ENCODE data around the gene RASAL2. TPM values are rescaled to one million over a fixed set of nuclear protein-coding genes. Genes with fewer than 3 reads are reported as not detected.

RASAL2 gene
- total RNA-seq, 1 experiment from 2014 or later: 31.6 TPM

GRCh38 chr1:178096421-178096820, 2.5 kb downstream of the RASAL2 start:
- TF ChIP-seq POLR2AphosphoS5 (IDR thresholded peaks at IDR 0.05; ENCODE audit: low read depth, low read length): no peak
- TF ChIP-seq TCF7L2 (IDR thresholded peaks at IDR 0.05; ENCODE audit: low read depth, low read length): no peak
- no peaks in the 10 kb centered on the region for H3K27me3 ChIP-seq (ENCODE audit: control insufficient read depth, insufficient read depth, low read length)
- BruUV-seq (replicated peaks): no TSS peak
- no peak for DNase-seq (ENCODE audit: low read depth, low spot score)
- in situ Hi-C loops (cut with HindIII; ENCODE audit: low pct_unique_long_range_greater_than_20kb, low sequenced_read_pairs) (no loop called here), intact Hi-C loops (cut with micrococcal nuclease; ENCODE audit: unreplicated experiment) (loop anchor here (5.0 to 10.0 kb wide), 2 partner anchors 96 to 168 kb away; no protein-coding TSS in a partner anchor)
- H3K9me3 ChIP-seq (ENCODE audit: control insufficient read depth, insufficient read depth, low read depth, low read length): no peaks in the 10 kb centered on the region
- H3K36me3 ChIP-seq (ENCODE audit: control insufficient read depth, insufficient read depth, low read length): no peaks in the 10 kb centered on the region; the same call in 1 of the 2 replicates
- H3K27ac ChIP-seq (ENCODE audit: low read length): peak overlapping the region; percentile 74
- ChIA-PET POLR2A (no interaction called here), CTCF (no interaction called here)
- peak overlapping the region; percentile 80 to 94; a peak in 3 of 4 replicates for H3K4me3 ChIP-seq (ENCODE audit: low read depth in 2 of 2, low read length in 2 of 2)
- H3K4me1 ChIP-seq (ENCODE audit: control insufficient read depth, insufficient read depth, low read length): peaks cover 48% of the 10 kb centered on the region
- ATAC-seq: no peak

- no peaks in the 10 kb centered on the region for H3K27me3 ChIP-seq (ENCODE audit: control insufficient read depth, insufficient read depth, low read length)
- BruUV-seq (replicated peaks): no TSS peak
- H3K9me3 ChIP-seq (ENCODE audit: control insufficient read depth, insufficient read depth, low read depth, low read length): no peaks in the 10 kb centered on the region
- peak overlapping the region; percentile 6; the same call in 1 of the 2 replicates for H3K27ac ChIP-seq (ENCODE audit: low read length)
- intact Hi-C loops (cut with micrococcal nuclease; ENCODE audit: unreplicated experiment): loop anchor here (5.0 to 10.0 kb wide), 2 partner anchors 94 to 167 kb away; no protein-coding TSS in a partner anchor
- H3K4me3 ChIP-seq (ENCODE audit: low read depth in 2 of 2, low read length in 2 of 2): peak overlapping the region in 1 of 2 experiments; percentile 25; a peak in 2 of 4 replicates
- ChIA-PET POLR2A (no interaction called here), CTCF (interaction anchor here (0.9 kb wide), 1 partner anchor 202 kb away, joined by 3 read pairs; no protein-coding TSS in a partner anchor)
- DNase-seq (ENCODE audit: low read depth, low spot score) (no peak), ATAC-seq (no peak)
- H3K4me1 ChIP-seq (ENCODE audit: control insufficient read depth, insufficient read depth, low read length): peaks cover 48% of the 10 kb centered on the region
- in situ Hi-C loops (cut with HindIII; ENCODE audit: low pct_unique_long_range_greater_than_20kb, low sequenced_read_pairs): no loop called here
- TF ChIP-seq, protein P1, sequence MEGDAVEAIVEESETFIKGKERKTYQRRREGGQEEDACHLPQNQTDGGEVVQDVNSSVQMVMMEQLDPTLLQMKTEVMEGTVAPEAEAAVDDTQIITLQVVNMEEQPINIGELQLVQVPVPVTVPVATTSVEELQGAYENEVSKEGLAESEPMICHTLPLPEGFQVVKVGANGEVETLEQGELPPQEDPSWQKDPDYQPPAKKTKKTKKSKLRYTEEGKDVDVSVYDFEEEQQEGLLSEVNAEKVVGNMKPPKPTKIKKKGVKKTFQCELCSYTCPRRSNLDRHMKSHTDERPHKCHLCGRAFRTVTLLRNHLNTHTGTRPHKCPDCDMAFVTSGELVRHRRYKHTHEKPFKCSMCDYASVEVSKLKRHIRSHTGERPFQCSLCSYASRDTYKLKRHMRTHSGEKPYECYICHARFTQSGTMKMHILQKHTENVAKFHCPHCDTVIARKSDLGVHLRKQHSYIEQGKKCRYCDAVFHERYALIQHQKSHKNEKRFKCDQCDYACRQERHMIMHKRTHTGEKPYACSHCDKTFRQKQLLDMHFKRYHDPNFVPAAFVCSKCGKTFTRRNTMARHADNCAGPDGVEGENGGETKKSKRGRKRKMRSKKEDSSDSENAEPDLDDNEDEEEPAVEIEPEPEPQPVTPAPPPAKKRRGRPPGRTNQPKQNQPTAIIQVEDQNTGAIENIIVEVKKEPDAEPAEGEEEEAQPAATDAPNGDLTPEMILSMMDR (IDR thresholded peaks at IDR 0.05): no peak
- TF ChIP-seq, protein P2, sequence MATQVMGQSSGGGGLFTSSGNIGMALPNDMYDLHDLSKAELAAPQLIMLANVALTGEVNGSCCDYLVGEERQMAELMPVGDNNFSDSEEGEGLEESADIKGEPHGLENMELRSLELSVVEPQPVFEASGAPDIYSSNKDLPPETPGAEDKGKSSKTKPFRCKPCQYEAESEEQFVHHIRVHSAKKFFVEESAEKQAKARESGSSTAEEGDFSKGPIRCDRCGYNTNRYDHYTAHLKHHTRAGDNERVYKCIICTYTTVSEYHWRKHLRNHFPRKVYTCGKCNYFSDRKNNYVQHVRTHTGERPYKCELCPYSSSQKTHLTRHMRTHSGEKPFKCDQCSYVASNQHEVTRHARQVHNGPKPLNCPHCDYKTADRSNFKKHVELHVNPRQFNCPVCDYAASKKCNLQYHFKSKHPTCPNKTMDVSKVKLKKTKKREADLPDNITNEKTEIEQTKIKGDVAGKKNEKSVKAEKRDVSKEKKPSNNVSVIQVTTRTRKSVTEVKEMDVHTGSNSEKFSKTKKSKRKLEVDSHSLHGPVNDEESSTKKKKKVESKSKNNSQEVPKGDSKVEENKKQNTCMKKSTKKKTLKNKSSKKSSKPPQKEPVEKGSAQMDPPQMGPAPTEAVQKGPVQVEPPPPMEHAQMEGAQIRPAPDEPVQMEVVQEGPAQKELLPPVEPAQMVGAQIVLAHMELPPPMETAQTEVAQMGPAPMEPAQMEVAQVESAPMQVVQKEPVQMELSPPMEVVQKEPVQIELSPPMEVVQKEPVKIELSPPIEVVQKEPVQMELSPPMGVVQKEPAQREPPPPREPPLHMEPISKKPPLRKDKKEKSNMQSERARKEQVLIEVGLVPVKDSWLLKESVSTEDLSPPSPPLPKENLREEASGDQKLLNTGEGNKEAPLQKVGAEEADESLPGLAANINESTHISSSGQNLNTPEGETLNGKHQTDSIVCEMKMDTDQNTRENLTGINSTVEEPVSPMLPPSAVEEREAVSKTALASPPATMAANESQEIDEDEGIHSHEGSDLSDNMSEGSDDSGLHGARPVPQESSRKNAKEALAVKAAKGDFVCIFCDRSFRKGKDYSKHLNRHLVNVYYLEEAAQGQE (IDR thresholded peaks at IDR 0.05; ENCODE audit: insufficient read depth in 1 of 2, low read depth in 2 of 2, low read length in 1 of 2): no peak
- TF ChIP-seq POLR2AphosphoS5 (IDR thresholded peaks at IDR 0.05; ENCODE audit: low read depth, low read length): no peak
- TF ChIP-seq SIN3A (IDR thresholded peaks at IDR 0.05; ENCODE audit: borderline replicate concordance, insufficient read depth, low read depth, low read length): no peak
- no peak for TF ChIP-seq TCF7L2 (IDR thresholded peaks at IDR 0.05; ENCODE audit: low read depth, low read length)
- no peaks in the 10 kb centered on the region; the same call in 1 of the 2 replicates for H3K36me3 ChIP-seq (ENCODE audit: control insufficient read depth, insufficient read depth, low read length)
These were observed 4.4 kb downstream of the RASAL2 start for GRCh38 chr1:178098262-178098661.

DNA sequence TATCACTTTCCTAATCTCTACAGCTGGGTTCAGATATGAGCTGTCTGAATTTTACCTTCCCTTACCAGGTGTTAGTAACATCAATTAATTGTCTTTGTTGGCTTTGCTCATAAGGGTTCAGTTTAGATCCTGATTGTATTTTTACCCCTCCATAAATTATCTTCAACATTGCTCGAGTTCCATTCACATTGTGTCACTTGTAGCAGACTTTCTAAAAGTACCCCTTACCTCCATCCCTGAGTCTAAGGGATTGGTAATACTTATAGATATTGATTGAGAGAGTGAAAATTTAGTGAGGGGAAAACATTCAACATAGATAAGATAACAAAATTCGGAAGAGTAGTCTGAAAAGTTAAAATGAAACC, 7.3 kb downstream of the RASAL2 start:
- ATAC-seq (no peak), DNase-seq (ENCODE audit: low read depth, low spot score) (no peak)
- no peaks in the 10 kb centered on the region for H3K27me3 ChIP-seq (ENCODE audit: control insufficient read depth, insufficient read depth, low read length)
- ChIA-PET POLR2A (no interaction called here), CTCF (interaction anchor here (0.6 kb wide), 1 partner anchor 135 kb away, joined by 6 read pairs; no protein-coding TSS in a partner anchor)
- BruUV-seq (replicated peaks): no TSS peak
- no peak for TF ChIP-seq SIN3A (IDR thresholded peaks at IDR 0.05; ENCODE audit: borderline replicate concordance, insufficient read depth, low read depth, low read length)
- peaks cover 43% of the 10 kb centered on the region for H3K4me1 ChIP-seq (ENCODE audit: control insufficient read depth, insufficient read depth, low read length)
- no peak overlapping the region for H3K4me3 ChIP-seq (ENCODE audit: low read depth in 2 of 2, low read length in 2 of 2)
- H3K9me3 ChIP-seq (ENCODE audit: control insufficient read depth, insufficient read depth, low read depth, low read length): no peaks in the 10 kb centered on the region
- H3K27ac ChIP-seq (ENCODE audit: low read length): peak overlapping the region; percentile 62
- in situ Hi-C loops (cut with HindIII; ENCODE audit: low pct_unique_long_range_greater_than_20kb, low sequenced_read_pairs): no loop called here
- H3K36me3 ChIP-seq (ENCODE audit: control insufficient read depth, insufficient read depth, low read length): no peaks in the 10 kb centered on the region
- intact Hi-C loops (cut with micrococcal nuclease; ENCODE audit: unreplicated experiment): no loop called here
